ENCODE data around the gene PTX4. TPM values are rescaled to one million over a fixed set of nuclear protein-coding genes. Genes with fewer than 3 reads are reported as not detected.

The PTX4 gene
- polyA plus RNA-seq, 1 donor (not counting 4 experiments of a cell fraction or from before 2014, with no cell fraction given) = not detected

DNA sequence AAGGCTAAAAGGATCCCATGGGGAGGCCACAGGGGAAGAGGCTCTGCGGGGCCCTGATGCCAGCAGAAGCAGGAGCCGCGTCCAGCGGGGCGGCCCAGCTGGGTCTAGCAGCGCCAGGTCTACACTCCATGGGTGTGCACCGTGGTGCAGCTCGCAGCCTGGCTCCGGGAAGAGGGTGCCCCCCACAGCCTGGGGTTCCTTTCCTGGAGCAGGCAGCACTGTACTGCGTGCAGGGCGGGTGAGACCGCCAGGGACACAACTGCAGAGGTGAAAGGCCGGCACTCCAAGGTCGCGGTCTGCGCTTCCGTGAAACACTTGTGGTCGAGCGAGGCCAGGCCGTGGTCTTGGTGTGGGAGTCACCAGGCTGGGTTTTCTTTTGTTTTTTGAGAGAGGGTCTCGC is 37.9 kb downstream of the PTX4 start:
- Histone ChIP-seq H4K20me1 (ENCODE audit: control insufficient read depth, extremely low read depth, insufficient read depth, low read length) (no peaks in the 10 kb centered on the region), H3K27me3 (ENCODE audit: control insufficient read depth, extremely low read depth, insufficient read depth, low read length) (no peaks in the 10 kb centered on the region), H3K9me1 (ENCODE audit: control insufficient read depth, extremely low read depth, insufficient read depth, low read length) (no peaks in the 10 kb centered on the region), H3K36me3 (ENCODE audit: control insufficient read depth in 2 of 2, extremely low read depth in 1 of 2, insufficient read depth in 2 of 2, low read length in 2 of 2) (peaks cover 0 to 35% of the 10 kb centered on the region in 2 experiments), H2AFZ (ENCODE audit: control insufficient read depth, low read length) (no peak overlapping the region), H3K9ac (ENCODE audit: control insufficient read depth, extremely low read depth, insufficient read depth, low read length) (no peak overlapping the region), H3K79me2 (ENCODE audit: control insufficient read depth, insufficient read depth, low read length) (no peaks in the 10 kb centered on the region), H3K27ac (ENCODE audit: control insufficient read depth, insufficient read depth, low read length) (no peak overlapping the region), H3K4me3 (ENCODE audit: control insufficient read depth in 2 of 3, extremely low read depth in 1 of 3, insufficient read depth in 2 of 3, low read depth in 1 of 3, low read length in 3 of 3) (no peak overlapping the region), H3K4me1 (ENCODE audit: control insufficient read depth, extremely low read depth, insufficient read depth, low read length) (no peaks in the 10 kb centered on the region), H3K9me3 (ENCODE audit: control insufficient read depth, low read depth, low read length) (no peaks in the 10 kb centered on the region), H3K4me2 (ENCODE audit: control insufficient read depth, extremely low read depth, insufficient read depth, low read depth, low read length) (no peak overlapping the region)
- dilution Hi-C loops (cut with MboI; ENCODE audit: extremely low pct_ligation_motif_present, low sequenced_read_pairs) = no loop called here
- DNase-seq (ENCODE audit: low read depth, low spot score) (no peak), FAIRE-seq (no peak)
- TF ChIP-seq EZH2 (IDR thresholded peaks at IDR 0.05; ENCODE audit: low read length) = no peak
- TF ChIP-seq, protein P1, sequence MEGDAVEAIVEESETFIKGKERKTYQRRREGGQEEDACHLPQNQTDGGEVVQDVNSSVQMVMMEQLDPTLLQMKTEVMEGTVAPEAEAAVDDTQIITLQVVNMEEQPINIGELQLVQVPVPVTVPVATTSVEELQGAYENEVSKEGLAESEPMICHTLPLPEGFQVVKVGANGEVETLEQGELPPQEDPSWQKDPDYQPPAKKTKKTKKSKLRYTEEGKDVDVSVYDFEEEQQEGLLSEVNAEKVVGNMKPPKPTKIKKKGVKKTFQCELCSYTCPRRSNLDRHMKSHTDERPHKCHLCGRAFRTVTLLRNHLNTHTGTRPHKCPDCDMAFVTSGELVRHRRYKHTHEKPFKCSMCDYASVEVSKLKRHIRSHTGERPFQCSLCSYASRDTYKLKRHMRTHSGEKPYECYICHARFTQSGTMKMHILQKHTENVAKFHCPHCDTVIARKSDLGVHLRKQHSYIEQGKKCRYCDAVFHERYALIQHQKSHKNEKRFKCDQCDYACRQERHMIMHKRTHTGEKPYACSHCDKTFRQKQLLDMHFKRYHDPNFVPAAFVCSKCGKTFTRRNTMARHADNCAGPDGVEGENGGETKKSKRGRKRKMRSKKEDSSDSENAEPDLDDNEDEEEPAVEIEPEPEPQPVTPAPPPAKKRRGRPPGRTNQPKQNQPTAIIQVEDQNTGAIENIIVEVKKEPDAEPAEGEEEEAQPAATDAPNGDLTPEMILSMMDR (optimal IDR thresholded peaks at IDR 0.05 in 1 of 3, IDR thresholded peaks at IDR 0.05 in 1 of 3, conservative IDR thresholded peaks at IDR 0.05 in 1 of 3; ENCODE audit: extremely low read depth in 1 of 3, insufficient read depth in 2 of 3, low read length in 3 of 3) = no peak

DNA sequence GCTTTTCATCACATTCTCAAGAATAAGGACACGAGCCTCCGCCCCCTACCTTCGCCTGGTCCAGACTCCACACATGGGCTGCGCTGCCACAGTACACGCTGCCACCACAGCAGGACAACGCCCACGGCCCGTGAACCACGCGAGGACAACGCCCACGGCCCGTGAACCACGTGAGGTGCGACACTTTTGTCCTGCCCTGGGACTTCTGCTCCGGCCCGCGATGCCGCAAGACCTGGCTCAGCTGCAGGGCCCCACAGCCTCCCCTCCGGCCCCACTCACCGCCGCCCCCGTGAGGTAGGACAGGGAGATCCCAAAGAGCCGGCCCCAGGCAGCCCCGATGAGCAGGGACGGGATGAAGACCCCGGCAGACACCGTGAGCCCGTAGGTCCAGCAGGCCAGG is 38.5 kb downstream of the PTX4 start:
- no peaks in the 10 kb centered on the region for H3K79me2 ChIP-seq (ENCODE audit: control insufficient read depth, insufficient read depth, low read length)
- dilution Hi-C loops (cut with MboI; ENCODE audit: extremely low pct_ligation_motif_present, low sequenced_read_pairs) = no loop called here
- H3K36me3 ChIP-seq (ENCODE audit: control insufficient read depth in 2 of 2, extremely low read depth in 1 of 2, insufficient read depth in 2 of 2, low read length in 2 of 2) = peaks cover 0 to 35% of the 10 kb centered on the region in 2 experiments
- H3K4me3 ChIP-seq (ENCODE audit: control insufficient read depth in 2 of 3, extremely low read depth in 1 of 3, insufficient read depth in 2 of 3, low read depth in 1 of 3, low read length in 3 of 3) = no peak overlapping the region
- no peak for TF ChIP-seq EZH2 (IDR thresholded peaks at IDR 0.05; ENCODE audit: low read length)
- TF ChIP-seq, protein P1 (optimal IDR thresholded peaks at IDR 0.05 in 1 of 3, IDR thresholded peaks at IDR 0.05 in 1 of 3, conservative IDR thresholded peaks at IDR 0.05 in 1 of 3; ENCODE audit: extremely low read depth in 1 of 3, insufficient read depth in 2 of 3, low read length in 3 of 3) = no peak
- H3K9ac ChIP-seq (ENCODE audit: control insufficient read depth, extremely low read depth, insufficient read depth, low read length) = no peak overlapping the region
- FAIRE-seq = no peak
- no peaks in the 10 kb centered on the region for H3K4me1 ChIP-seq (ENCODE audit: control insufficient read depth, extremely low read depth, insufficient read depth, low read length)
- no peaks in the 10 kb centered on the region for H4K20me1 ChIP-seq (ENCODE audit: control insufficient read depth, extremely low read depth, insufficient read depth, low read length)
- H3K27ac ChIP-seq (ENCODE audit: control insufficient read depth, insufficient read depth, low read length) = no peak overlapping the region
- H2AFZ ChIP-seq (ENCODE audit: control insufficient read depth, low read length) = no peak overlapping the region
- no peaks in the 10 kb centered on the region for H3K27me3 ChIP-seq (ENCODE audit: control insufficient read depth, extremely low read depth, insufficient read depth, low read length)
- H3K9me1 ChIP-seq (ENCODE audit: control insufficient read depth, extremely low read depth, insufficient read depth, low read length) = no peaks in the 10 kb centered on the region
- DNase-seq (ENCODE audit: low read depth, low spot score) = no peak
- no peak overlapping the region for H3K4me2 ChIP-seq (ENCODE audit: control insufficient read depth, extremely low read depth, insufficient read depth, low read depth, low read length)
- no peaks in the 10 kb centered on the region for H3K9me3 ChIP-seq (ENCODE audit: control insufficient read depth, low read depth, low read length)

All from keratinocyte (primary cell).